Hematopoietic multipotent progenitor cell treated with erythropoietin and hydrocortisone succinate and interleukin-3 and kit ligand, for 6 days (in vitro differentiated cells): ENCODE measurements around the gene NT5C1A.
A peak's percentile ranks its signal among the peaks of the same experiment; 100 is the strongest.

Source experiments
- DNase-seq: peaks from one replicate; pipeline ENCODE4 v3.0.0-alpha.2; 2015

NT5C1A gene

DNA sequence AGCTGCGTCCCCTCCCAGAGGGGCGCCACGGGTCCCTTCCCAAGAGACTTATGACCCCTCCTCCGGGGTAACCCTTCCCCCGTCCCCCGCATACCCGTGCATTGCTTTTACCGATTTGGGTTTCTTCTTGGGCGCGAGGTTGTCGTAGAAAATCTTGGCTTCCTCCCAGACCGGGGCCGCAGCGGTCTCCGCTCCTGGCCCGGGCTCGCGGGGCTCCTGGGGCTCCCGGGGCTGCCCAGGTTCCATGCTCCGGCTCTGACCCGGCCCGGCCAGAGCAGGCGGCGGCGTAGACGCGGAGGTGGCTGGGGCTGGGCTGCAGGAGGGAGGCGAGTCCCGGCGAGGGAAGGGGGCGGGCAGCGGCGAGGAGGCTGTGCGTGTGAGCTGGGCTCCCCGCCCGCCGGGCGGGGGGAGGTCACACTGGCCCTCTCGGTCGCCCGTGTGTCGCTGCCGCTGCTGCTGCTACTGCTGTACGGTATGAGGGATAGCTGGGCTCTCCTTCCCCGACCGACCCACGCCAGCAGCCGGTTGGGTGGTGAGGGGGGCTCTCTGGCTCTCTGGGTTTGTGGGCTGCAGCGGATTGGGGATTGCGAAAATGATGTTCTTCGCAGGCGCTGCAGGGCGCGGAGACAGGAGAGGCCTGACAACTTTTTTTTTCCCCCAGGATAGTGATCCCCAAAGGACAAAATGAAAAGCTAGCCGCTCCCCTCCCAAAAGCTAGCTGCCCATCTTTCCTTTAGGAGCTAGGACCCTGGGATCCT lies at the start of gene NT5C1A:
Gene NT5C1A, minus strand, starts transcription at position 315 of the 758 bp plus-strand sequence. Its CDS starts 69 bp downstream, at position 246.
- DNase-seq = no peak

DNA sequence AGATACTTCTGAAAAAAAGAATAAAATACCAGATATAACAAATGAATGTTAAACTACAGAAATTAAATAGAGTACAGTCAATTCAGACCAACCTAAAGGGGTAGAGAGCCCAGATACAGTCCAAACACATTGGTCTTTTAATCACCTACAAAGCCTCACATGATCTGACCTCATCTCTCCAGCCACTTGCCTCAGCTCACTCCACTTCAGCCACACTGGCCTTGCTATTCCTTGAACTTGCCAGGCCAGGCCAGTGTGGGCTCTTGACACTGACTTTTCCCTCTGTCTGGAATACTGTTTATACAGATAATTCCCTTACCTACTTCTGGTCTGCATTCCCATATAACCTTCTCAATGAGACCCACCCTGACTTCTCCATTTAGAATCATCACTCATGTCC lies 49.8 kb upstream of the NT5C1A start:
- DNase-seq = no peak

DNA sequence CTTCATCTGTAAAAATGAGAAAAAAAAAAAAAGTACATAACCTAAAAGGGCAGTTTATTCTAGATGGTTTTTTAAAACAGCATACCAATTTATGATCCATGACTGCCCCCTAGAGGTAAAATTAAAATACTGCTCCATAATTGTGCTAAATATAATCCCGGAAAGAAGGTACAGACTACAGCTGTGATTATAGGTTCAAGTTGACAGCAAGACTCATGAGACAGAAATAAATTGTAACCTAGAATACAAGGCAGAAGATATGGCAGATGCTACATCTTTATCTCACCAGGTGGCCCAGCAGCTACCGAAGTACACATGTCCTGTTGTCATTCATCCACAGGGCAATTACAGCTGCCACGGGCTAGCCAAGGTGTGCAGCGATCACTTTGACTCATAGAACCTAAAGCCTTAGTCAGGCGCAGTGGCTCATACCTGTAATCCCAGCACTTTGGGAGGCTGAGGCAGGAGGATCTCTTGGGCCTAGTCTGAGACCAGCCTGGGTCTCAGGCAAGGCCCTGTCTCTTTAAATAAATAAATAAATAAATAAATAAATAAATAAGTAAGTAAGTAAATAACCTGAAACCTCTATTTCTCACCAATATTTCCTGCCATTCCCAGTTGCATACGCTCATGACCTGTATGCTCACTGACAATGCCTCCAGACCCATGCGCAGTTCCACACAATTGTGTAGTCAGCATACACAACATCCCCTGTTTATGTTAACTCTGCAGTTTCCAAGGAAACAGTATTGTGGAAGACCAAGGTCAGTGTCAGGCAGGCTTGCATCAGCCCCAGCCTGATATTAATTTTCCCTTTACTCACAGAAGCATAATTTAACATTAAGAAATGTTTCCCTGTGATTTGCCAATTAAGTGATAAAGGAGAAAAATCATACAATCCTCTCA lies 48.4 kb upstream of the NT5C1A start:
- peak; percentile 85 for DNase-seq

DNA sequence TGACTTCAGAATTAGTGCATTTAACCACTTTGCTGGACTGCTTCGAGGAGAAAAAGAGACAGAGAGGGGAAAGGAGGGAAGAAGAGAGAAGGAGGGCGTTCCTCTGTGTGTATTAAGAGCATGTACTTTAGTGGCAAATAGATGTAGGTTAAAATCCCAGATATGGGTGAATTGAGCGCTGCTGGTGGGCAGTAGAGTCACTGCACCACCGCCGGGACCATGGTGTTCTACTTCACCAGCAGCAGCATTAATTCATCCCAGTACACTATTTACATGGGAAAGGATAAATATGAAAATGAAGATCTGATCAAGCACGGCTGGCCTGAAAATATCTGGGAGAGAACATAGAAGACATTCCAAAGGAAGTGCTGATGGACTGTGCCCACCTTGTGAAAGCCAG lies 45.9 kb upstream of the NT5C1A start:
- DNase-seq = no peak

DNA sequence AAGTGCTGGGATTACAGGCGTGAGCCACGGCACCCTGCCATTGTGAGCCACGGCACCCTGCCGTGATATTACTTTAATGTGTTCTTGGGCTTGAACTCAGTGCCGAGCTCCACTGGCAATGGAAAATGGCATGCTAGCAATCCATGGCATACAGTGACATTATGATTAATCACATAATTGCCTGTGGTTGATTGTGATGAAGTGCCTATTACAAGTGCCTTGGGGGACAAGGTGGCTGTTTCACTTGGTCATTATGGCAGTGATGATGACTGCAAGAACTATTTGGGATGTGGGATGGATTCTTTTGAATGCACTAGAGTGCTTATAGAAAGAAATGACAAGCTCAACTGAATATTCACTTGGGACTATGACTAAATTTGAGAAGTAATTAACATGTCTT lies 41.6 kb upstream of the NT5C1A start:
- DNase-seq = no peak

DNA sequence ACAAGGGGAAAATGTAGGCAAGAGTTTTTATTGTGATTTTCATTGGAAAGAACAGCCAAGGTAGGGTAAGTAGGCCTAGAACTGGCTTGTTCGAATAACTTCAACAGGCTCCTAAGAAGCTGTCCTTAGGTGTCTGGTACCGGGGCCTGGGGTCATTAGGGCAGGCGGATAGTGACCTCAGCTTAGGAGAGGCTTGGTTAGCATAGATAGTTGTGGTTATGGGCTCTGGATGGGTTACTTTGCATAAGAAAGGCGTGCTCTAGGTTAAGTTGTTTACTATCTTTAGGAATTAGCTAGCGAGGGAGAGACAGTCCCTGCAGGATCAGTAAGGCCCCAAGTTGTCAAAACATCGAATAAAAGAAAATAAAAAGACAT lies 40.0 kb upstream of the NT5C1A start:
- no peak for DNase-seq

DNA sequence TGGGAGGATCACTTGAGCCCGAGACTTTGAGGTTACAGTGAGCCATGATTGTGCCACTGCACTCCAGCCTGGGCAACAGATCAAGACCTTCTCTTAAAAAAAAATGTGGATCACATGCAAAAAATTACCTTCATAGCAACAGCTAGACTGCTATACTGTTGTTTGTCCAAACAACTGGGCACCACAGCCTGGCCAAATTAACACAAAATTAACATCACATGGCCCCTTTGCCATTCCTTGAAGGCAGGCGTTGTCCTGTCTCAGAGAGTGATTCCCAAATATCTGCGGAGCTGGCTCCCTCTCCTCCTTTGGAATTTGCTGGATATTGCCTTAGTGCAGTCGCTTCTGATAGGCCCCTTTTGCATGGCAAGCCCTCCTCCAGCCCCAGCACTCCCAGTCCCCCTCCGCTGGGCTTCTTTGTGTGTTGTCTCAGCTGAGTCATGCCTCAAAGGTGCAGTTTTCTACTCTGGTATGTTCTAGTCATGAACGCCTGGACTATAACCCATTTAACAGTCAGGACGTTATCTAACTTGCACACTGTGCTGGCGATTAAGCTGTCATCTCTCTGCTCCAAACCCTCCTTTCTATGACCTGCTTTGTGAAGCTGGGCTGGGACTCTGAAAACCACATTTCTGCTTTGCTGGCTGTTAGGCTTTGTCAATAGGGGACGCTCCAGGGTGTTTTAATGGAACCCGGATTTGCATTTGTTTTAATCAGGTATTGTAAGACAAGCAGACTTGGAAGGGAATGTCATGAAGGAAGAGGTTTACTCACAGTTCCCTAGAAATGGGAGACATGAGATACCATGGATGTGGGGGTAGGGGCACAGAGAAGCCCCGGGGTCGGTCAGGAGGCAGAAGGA lies 39.4 kb upstream of the NT5C1A start:
- peak; percentile 87 for DNase-seq

DNA sequence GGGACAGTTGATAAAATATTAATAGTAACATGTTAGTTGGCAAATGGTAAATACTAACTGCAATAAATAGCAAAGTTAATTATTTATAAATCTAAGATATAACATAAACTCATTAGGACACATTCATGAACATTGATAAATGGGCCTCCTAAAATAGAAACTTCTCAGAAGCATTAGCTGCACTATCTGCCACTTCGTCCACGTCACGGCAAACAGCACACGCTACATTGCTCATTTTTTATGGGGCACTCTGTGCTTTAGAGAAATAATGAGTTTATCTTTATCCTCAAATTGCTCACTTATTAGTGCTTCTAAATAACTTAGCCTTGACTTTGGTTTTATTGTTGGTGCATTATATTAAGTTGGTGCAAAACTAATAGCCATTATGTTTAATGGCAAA lies 35.6 kb upstream of the NT5C1A start:
- DNase-seq = no peak

DNA sequence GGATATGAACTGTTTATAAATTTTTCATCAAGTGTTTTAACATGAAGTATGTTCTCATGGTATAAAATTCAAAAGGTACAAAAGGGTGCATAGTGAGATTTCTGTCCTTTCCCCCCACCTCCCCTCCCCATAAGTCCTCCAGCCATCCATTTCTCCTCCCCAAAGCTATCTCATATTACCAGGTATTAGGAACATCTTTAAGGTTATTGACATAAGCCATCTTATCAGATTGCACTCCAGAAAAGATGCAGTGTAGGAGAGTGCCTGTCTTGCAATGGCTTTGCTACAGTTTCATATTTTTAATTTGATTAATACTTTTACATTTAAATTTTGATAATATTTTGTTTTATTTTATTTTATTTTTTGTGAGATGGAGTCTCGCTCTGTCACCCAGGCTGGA lies 32.9 kb upstream of the NT5C1A start:
- no peak for DNase-seq

DNA sequence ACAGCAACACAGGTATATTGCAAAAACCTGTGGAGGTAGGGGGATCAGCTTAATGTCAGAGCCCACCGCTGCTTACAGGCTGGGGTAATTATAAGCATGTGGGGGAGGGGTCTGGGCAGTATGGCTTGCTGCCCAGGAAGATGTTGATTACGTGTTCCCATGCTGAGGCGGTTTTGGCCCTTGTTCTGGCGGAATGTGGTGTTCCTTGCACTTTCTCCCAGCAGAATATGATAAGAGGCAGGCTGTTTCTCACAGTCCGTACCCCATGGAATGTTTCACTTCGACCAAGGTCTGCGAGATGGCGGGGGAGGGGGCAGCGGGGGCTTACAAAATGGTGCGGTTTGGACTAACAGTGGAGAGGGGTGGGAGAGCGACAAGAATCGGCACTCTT lies 29.1 kb upstream of the NT5C1A start:
- DNase-seq = no peak

DNA sequence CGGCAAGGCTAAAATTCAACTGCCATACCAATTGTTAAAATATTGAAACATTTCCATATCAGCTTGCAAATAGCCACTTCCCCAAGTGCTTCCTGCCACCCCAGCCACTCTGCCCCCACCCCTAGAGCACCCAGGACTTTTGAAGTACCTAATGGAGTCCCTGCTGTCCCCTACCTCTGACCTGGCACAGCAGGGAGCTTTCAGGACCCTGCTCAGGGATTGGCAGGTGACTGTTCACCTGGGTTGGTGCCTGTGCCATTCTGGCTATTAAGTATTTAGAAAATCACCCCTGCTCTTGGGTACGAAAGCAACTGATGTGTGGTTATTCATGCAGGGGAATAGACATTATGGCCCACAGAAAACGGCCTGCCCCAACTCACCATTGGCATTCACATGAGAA lies 28.4 kb upstream of the NT5C1A start:
- DNase-seq = no peak

DNA sequence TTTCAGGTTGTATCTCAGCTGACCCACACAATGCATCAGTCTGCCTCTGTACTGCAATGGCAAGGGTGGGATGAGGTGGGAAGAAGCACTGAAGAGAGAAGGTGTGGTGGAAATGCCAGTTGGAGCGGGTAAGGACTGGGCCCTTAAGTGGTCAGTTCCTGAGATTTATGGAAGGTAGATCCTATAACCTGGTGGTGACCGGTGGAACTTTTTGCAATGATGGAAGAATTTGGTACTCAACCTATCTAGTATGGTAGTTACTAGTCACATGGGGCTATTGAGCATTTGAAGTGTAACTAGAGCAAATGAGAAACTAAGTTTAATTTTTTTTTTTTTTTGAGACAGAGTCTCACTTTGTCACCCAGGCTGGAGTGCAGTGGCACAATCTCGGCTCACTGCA lies 27.5 kb upstream of the NT5C1A start:
- DNase-seq = no peak

DNA sequence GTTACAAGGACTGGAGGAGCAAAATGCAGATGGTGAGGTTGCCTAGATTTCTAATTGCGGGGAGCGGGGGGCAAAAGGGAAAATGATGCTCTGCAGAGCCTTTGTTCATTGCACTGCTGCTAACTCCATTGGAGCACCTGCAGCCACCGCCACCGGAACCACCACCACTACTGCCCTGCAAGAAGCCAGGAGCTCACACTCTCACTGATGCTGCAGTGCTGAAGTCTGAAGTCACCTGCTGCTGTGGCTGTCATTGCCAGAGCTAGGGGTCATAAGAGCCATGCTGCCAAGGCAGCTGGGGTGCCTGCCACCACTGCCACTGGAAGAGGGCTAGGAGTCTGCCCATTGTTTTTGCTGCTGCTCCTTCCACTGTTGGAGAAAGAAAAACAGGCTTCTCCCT lies 26.7 kb upstream of the NT5C1A start:
- no peak for DNase-seq

DNA sequence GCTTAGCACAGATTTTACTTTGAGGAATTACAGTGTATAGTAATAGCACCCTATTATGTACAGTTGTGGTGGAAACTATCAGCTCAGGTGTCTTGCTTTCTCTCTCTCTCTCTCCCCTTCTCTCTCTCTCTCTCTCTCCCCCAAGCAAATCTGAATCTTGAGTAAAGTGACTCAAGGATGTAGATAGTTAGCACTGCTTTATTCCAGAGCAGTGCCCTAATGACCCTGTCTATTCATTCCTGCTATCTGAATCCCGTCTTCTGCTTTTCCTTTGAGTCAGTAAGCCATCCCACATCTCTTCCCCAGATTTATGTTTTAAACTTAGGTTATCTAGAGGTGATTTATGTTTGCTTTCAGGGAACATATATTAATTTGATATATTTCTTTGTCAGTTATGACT lies 24.5 kb upstream of the NT5C1A start:
- DNase-seq = no peak

DNA sequence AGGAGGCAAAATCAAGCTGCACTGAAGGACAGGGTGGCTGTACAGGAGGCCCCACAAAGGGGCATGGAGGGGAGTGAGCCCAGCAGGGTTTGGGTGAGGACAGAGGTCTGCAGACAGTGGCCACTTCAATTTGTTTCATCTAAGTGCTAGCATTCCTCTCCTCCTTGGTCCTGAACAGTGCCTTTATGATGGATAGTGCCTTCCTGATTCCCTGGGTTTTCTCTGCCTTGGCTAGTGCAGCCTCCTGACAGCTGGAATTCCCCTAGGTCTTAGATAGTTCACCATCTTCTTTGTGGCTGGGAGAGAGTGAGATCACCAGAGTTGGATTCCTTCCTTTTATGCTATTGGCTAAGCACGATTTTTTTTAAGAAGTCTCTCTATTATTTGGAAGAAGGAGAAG lies 23.1 kb upstream of the NT5C1A start:
- DNase-seq = no peak

DNA sequence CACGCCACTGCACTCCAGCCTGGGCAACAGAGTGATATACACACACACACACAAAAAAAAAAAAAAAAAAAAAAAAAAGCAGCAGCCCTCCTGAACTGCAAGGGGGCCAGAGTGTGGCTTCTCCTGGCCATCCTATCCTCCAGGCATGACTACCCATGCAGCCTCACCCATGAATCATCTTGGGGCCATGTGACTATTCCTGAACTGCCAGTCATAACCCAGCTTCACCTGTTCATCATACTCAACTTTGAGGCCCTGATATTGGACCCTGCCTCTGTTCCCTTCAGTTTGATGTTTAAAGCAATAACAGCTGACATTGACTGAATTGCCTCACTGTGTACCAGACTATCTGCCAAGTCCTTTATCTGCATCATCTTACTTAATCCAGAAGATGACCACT lies 22.1 kb upstream of the NT5C1A start:
- DNase-seq = no peak

DNA sequence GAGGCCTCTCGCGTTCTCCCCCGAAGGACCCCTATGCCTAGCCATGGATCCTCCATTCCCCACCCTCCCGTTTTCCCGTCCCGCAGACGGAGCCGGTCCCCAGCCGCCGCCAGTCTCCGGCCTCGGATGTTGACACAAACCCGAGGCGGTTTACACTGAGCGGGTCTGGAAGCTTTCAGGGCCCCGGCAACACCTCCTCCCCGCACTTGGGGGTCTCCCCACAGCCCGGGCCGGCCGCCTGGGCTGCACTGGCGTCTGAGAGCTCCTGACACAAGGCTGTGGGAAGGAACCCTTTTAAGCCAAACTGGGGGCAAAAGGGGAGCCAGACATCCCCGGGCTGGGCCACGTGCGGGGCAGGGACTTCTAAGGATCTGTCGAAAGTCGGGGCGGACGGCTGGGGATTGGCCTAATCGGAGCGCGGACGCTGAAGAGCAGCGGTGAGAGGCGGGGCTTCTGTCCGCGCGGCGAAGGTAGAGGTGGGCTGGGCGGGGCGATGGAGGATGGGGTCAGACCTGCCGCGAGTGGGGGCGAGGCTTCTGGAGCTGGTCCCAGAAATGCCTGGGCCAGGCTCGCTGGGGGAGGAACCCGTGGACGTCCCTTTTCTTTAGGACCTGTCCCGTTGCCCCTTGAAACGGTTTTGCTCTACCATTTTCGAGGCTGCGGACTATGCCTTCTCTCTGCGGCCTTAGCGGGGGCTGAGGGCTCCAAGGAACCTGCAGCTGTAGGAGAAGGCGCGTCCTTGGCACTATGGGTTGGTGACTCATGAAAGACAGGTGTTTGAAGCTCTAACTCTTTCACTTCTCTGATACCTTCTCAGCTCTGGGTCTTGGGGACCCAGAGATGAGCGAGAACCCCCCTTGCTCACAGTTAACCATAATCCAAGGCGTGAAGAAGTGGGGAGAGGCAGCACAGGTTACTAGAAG lies 20.5 kb upstream of the NT5C1A start:
- DNase-seq = no peak

DNA sequence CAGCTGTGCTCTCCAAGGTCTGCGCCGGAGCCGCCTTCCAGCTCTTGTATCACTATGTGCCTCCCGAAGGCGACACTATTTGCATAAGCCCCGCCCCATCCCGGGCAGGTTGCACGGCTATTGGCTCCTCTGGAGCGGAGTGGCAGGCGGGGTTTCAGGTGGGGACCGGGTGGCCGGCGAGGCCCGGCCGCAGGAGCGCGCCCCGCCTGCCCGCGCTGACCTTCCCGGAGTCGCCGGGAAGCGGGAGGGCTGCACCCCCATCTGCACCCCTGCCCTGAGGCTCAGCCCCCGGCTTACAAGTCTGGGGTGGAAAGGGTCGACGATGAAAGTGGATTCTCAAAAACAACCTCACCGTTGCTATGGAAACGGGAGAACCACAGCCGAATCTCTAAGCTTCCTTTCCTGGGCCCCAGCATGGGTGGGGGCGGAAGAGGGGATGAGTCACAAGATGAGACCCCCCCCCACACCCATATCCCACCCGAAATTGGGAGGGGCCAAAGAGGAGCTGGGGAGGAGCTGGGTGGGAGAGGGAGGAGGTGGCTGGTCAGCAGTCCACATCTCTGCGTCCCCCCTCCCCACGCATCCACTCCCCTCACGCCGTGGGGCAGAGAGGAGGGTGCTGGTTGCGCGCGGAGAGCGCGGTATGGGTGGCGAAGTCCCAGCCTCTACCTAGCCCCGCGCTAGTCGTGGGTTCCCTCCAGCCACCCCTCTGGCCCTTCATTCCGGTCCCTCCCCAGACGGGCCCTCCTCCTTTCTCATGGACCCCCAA lies 19.7 kb upstream of the NT5C1A start, which contains the start of gene HPCAL4:
Gene HPCAL4, minus strand, starts transcription at position 51 of the 769 bp plus-strand sequence. CDS start 6,830 bp downstream, outside the sequence.
- peak; percentile 95 for DNase-seq

DNA sequence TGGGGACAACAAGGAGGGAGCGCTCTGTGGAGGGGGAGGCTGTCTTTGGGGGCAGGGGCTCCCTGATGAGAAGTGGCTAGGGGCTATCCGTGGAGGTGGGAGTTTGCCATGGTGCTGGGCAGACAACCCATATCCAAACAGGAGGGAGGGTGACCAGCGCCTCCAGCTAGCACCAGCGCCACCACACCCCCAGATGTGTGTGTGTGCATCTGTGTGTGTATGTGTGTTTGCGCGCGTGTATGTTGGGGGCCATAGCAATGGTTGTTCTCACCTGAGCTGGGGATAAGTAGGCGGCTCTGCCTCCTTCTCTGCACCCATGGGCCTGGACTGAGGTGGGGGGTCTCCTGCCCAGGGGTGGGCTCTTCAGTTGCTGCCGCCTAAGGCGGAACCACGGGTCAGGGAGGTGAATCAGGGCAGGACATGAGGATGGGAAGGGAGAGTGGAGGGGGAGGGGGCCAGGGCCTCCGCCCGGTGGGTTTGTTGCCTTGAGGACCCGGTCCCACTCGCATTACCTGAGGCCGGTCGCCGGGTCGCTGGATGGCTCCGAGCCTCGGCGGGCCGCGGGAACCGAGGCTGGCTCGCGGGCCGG lies 19.0 kb upstream of the NT5C1A start:
- DNase-seq = no peak

DNA sequence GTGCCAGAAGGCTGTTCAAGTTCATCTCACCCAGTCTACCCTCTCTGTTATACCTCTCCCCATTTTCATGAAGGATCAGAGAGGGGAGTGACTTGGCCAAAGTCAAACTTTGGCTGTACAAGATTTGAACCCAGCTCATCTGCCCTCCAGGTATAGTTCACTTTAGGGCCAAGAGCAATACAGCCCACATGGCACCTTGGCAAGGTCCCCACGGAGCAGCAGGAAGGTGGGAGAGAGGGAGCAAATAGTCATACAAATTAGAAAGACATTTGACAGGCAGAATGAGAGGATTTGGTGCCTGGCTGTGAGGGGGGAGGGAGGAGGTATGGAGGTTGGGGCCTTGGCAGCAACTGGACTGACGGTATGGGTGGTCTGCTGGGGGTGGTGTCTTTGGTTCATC lies 18.3 kb upstream of the NT5C1A start:
- no peak for DNase-seq

DNA sequence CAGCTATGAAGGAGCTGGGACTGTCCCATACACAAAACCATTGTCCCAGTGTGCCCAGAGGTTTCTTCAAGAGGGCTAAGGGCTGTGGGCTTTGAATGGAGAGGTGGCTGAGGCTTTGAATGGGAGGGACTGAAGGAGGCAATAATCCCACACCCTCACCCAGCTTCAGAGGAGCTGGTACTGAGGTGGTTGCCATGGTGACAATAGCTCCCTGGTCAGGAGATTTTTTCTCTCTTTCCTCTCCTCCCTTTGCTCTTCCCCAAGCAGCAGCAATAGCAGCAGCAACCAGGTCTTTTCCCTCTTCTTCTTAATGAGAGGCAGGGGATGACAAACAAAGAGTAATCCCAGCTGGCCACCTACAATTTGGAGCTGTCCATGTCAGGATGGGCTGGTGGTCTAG lies 17.7 kb upstream of the NT5C1A start:
- DNase-seq = no peak
